Body of pancreas (tissue), 4 donors: ENCODE data around the gene FRAS1.

Experiments used
- CTCF ChIP-seq, 7 experiments: fragments of 450-650 bp in 4 of 7; fragments of 200-600 bp in 3 of 7; sonication (generic) in 3 of 7; IDR thresholded peaks; one replicate each; pipeline ENCODE4 v1.5.1; 2016 to 2019; ENCODE audit warnings: antibody characterized with exemption in 7 of 7
- POLR2A ChIP-seq, 3 donors: fragments of 450-650 bp; IDR thresholded peaks; one replicate each; pipeline ENCODE4 v1.6.1; 2016; ENCODE audit warnings: antibody characterized with exemption in 3 of 3, mild to moderate bottlenecking in 2 of 3

GRCh38 chr4:78571804-78572203 lies 514.7 kb downstream of the FRAS1 start:
- no peak for TF ChIP-seq CTCF (IDR thresholded peaks at IDR 0.05)
- TF ChIP-seq POLR2A (IDR thresholded peaks at IDR 0.05) = no peak
